Panc1 (cell line): ENCODE data around the gene EDAR. TPM values are rescaled to one million over a fixed set of nuclear protein-coding genes. Genes with fewer than 3 reads are reported as not detected.

Experiments used
- ATAC-seq: fragments of 200-7000 bp; cut with Tn5 transposase; 2 replicates; pipeline ENCODE4 v1.9.1; 2020; ENCODE audit warnings: mild to moderate bottlenecking, moderate library complexity
- BruUV-seq: library from RNA; stranded (reverse); fragments of 400-500 nt; replicated peaks from 2 replicates; lab custom pipeline; 2021; lab: Mats Ljungman, UMichigan
- CTCF ChIA-PET: fragments of 300-600 bp; sonication (Branson Sonifier 250); formaldehyde crosslinking; loops from one replicate; lab custom pipeline; 2022; ENCODE audit warnings: antibody characterized with exemption; lab: Charles Lee
- POLR2A ChIA-PET: fragments of 300-600 bp; sonication (Branson Sonifier 250); formaldehyde crosslinking; loops from one replicate; lab custom pipeline; 2022; ENCODE audit warnings: antibody characterized with exemption; lab: Charles Lee
- DNase-seq: peaks from one replicate; pipeline ENCODE4 v3.0.0-alpha.2; 2010; ENCODE audit warnings: low read depth, low spot score
- H3K27ac ChIP-seq: 2 replicates; pipeline ENCODE4 v1.5.1; 2011; ENCODE audit warnings: mild to moderate bottlenecking, low read length, inconsistent platforms
- H3K27me3 ChIP-seq: fragments of 200-500 bp; sonication (Bioruptor generic); 2 replicates; pipeline ENCODE4 v1.6.0; 2014; ENCODE audit warnings: low read length, inconsistent platforms; ENCODE audit not compliant: control insufficient read depth, insufficient read depth
- H3K36me3 ChIP-seq: fragments of 200-500 bp; sonication (Bioruptor generic); 2 replicates; pipeline ENCODE4 v1.5.1; 2014; ENCODE audit warnings: inconsistent platforms, mild to moderate bottlenecking, low read length, moderate library complexity; ENCODE audit not compliant: control insufficient read depth, insufficient read depth
- H3K4me1 ChIP-seq: 2 replicates; pipeline ENCODE4 v1.5.1; 2011; ENCODE audit warnings: inconsistent platforms, mild to moderate bottlenecking, low read length, moderate library complexity; ENCODE audit not compliant: control insufficient read depth, insufficient read depth
- H3K4me3 ChIP-seq, 2 experiments: 2 replicates each; pipeline ENCODE4 v1.5.1; 2011 to 2012; ENCODE audit warnings: low read depth in 2 of 2, low read length in 2 of 2, mild to moderate bottlenecking in 2 of 2, inconsistent platforms in 1 of 2, moderate library complexity in 1 of 2
- H3K9me3 ChIP-seq: fragments of 200-500 bp; sonication (Bioruptor generic); 2 replicates; pipeline ENCODE4 v1.5.1; 2014; ENCODE audit warnings: low read depth, mild to moderate bottlenecking, inconsistent platforms, low read length, moderate library complexity; ENCODE audit not compliant: control insufficient read depth, insufficient read depth
- POLR2AphosphoS5 ChIP-seq: IDR thresholded peaks from 2 replicates; pipeline ENCODE4 v1.6.1; 2012; ENCODE audit warnings: mild to moderate bottlenecking, low read depth, low read length, moderate library complexity
- SIN3A ChIP-seq: IDR thresholded peaks from 2 replicates; pipeline ENCODE4 v1.6.1; 2012; ENCODE audit warnings: low read depth, mild to moderate bottlenecking, low read length, moderate library complexity, borderline replicate concordance; ENCODE audit not compliant: insufficient read depth
- TCF7L2 ChIP-seq: IDR thresholded peaks from 2 replicates; pipeline ENCODE4 v1.6.1; 2011; ENCODE audit warnings: mild to moderate bottlenecking, low read depth, low read length, inconsistent platforms
- in situ Hi-C: cut with HindIII; loops from 2 replicates; pipeline ENCODE4 v1.10.0; 2016; ENCODE audit warnings: low sequenced_read_pairs, low pct_unique_long_range_greater_than_20kb
- intact Hi-C: fragments of 100-400 bp; cut with micrococcal nuclease; formaldehyde crosslinking; loops from one replicate; pipeline ENCODE4 v1.10.0; 2022; ENCODE audit not compliant: unreplicated experiment
- total RNA-seq: library from RNA; stranded (reverse); gene quantifications from one replicate; pipeline ENCODE4 v1.2.1, GENCODE V29; 2021; ENCODE audit not compliant: unreplicated experiment
- TF ChIP-seq, protein P1 (sequence below), 2 experiments: IDR thresholded peaks; 2 replicates each; pipeline ENCODE4 v1.6.1; 2011 to 2012; ENCODE audit warnings: low read depth in 2 of 2, control low read depth in 1 of 2, low read length in 1 of 2, mild to moderate bottlenecking in 1 of 2, moderate library complexity in 1 of 2; ENCODE audit not compliant: insufficient read depth in 1 of 2
- TF ChIP-seq, protein P2 (sequence below): fragments of 450-650 bp; IDR thresholded peaks from 2 replicates; pipeline ENCODE4 v1.5.1; 2017; ENCODE audit warnings: mild to moderate bottlenecking

The EDAR gene
- total RNA-seq, 1 experiment from 2014 or later, result not detected

DNA sequence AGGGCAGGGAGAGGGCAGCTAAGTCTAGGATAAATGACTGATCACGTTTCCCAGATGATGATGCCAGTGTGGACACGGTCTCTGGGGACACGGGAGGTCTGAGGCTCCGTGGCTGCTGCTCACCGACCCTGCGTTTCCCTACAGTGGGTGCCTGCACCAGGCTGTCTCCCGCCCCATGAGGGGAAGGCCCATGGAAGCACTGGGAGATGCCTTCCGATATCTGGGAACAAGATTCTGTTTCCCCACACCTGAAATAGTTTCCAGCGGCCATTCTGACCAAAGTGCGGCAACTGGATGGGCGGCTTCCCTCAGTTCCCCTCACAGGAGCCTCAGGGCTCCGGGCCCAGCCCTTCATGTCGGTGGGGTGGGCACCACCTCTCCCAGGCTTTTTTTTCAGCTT is 83.1 kb downstream of the EDAR start:
- Histone ChIP-seq H3K27me3 (no peaks in the 10 kb centered on the region), H3K4me1 (no peaks in the 10 kb centered on the region), H3K9me3 (no peaks in the 10 kb centered on the region), H3K36me3 (no peaks in the 10 kb centered on the region), H3K27ac (no peak overlapping the region), H3K4me3 (no peak overlapping the region)
- TF ChIP-seq, protein P1, sequence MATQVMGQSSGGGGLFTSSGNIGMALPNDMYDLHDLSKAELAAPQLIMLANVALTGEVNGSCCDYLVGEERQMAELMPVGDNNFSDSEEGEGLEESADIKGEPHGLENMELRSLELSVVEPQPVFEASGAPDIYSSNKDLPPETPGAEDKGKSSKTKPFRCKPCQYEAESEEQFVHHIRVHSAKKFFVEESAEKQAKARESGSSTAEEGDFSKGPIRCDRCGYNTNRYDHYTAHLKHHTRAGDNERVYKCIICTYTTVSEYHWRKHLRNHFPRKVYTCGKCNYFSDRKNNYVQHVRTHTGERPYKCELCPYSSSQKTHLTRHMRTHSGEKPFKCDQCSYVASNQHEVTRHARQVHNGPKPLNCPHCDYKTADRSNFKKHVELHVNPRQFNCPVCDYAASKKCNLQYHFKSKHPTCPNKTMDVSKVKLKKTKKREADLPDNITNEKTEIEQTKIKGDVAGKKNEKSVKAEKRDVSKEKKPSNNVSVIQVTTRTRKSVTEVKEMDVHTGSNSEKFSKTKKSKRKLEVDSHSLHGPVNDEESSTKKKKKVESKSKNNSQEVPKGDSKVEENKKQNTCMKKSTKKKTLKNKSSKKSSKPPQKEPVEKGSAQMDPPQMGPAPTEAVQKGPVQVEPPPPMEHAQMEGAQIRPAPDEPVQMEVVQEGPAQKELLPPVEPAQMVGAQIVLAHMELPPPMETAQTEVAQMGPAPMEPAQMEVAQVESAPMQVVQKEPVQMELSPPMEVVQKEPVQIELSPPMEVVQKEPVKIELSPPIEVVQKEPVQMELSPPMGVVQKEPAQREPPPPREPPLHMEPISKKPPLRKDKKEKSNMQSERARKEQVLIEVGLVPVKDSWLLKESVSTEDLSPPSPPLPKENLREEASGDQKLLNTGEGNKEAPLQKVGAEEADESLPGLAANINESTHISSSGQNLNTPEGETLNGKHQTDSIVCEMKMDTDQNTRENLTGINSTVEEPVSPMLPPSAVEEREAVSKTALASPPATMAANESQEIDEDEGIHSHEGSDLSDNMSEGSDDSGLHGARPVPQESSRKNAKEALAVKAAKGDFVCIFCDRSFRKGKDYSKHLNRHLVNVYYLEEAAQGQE (IDR thresholded peaks at IDR 0.05; ENCODE audit: insufficient read depth in 1 of 2, low read depth in 2 of 2, low read length in 1 of 2), result no peak
- TF ChIP-seq, protein P2, sequence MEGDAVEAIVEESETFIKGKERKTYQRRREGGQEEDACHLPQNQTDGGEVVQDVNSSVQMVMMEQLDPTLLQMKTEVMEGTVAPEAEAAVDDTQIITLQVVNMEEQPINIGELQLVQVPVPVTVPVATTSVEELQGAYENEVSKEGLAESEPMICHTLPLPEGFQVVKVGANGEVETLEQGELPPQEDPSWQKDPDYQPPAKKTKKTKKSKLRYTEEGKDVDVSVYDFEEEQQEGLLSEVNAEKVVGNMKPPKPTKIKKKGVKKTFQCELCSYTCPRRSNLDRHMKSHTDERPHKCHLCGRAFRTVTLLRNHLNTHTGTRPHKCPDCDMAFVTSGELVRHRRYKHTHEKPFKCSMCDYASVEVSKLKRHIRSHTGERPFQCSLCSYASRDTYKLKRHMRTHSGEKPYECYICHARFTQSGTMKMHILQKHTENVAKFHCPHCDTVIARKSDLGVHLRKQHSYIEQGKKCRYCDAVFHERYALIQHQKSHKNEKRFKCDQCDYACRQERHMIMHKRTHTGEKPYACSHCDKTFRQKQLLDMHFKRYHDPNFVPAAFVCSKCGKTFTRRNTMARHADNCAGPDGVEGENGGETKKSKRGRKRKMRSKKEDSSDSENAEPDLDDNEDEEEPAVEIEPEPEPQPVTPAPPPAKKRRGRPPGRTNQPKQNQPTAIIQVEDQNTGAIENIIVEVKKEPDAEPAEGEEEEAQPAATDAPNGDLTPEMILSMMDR, result no peak
- no peak for TF ChIP-seq TCF7L2
- no peak for TF ChIP-seq POLR2AphosphoS5
- no peak for TF ChIP-seq SIN3A
- ChIA-PET CTCF (no interaction called here), POLR2A (no interaction called here)
- DNase-seq (no peak), ATAC-seq (0 out of 2 replicates have a peak, but pooled peaks have one; percentile 19)
- in situ Hi-C loops (no loop called here), intact Hi-C loops (no loop called here)
- BruUV-seq, result no TSS peak

DNA sequence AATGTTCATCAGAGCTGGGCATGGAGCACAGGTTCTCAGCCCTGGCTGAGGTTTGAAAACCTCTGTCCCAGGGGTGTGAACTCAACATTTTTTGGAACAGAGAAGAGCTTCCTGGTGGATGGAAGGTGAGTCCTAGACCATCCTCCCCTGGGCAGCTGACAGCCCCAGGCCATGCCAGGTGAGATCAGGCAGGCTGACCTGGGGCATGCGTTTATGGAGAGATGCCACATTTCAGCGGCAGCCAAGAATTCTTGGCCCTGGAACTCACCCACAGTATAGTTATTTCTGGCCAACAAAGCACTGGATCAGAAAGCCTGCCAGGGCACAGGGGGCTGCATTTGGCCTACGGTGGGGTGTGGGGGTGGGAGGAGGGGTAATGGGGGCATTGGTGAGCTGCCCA is 83.8 kb downstream of the EDAR start:
- DNase-seq (no peak), ATAC-seq (no peak)
- CTCF ChIA-PET, result no interaction called here
- no TSS peak for BruUV-seq
- H3K4me3 ChIP-seq, result no peak overlapping the region
- intact Hi-C loops (no loop called here), in situ Hi-C loops (no loop called here)
- H3K36me3 ChIP-seq, result no peaks in the 10 kb centered on the region
- H3K27ac ChIP-seq, result no peak overlapping the region
- H3K27me3 ChIP-seq, result no peaks in the 10 kb centered on the region
- TF ChIP-seq POLR2AphosphoS5, result no peak
- TF ChIP-seq, protein P2, result no peak
- TF ChIP-seq SIN3A, result no peak
- TF ChIP-seq TCF7L2, result no peak
- TF ChIP-seq, protein P1 (IDR thresholded peaks at IDR 0.05; ENCODE audit: insufficient read depth in 1 of 2, low read depth in 2 of 2, low read length in 1 of 2), result no peak
- H3K9me3 ChIP-seq, result no peaks in the 10 kb centered on the region
- H3K4me1 ChIP-seq, result no peaks in the 10 kb centered on the region
- POLR2A ChIA-PET, result no interaction called here
